EL (cell line): ENCODE data around the gene ABHD2.
A peak's percentile ranks its signal among the peaks of the same experiment; 100 is the strongest.
"Not testable (repeated sequence)": the region's sequence is repeated elsewhere in the genome, so short reads cannot be mapped to it uniquely, and the experiment has no call there.

Source experiments
- DNase-seq: peaks from one replicate; pipeline ENCODE4 v3.0.0-alpha.2; 2016

ABHD2 gene

DNA sequence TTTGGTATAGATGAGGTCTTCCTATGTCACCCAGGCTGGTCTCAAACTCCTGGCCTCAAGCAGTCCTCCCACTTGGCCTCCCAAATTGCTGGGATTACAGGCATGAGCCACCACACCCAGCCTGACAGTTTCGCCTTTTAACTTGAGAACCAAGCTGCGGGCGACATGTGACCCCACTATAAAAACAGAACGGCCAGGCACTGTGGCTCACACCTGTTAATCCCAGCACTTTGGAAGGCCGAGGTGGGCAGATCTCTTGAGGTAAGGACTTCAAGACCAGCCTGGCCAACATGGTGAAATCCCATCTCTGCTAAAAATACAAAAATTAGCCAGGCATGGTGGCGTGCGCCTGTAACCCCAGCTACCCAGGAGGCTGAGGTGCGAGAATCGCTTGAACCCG is 52.9 kb downstream of the ABHD2 start:
- DNase-seq = not testable (repeated sequence)

GRCh38 chr15:89141885-89142284 is 53.6 kb downstream of the ABHD2 start:
- peak; percentile 52 for DNase-seq

GRCh38 chr15:89142423-89142822 is 54.2 kb downstream of the ABHD2 start:
- DNase-seq = no peak

DNA sequence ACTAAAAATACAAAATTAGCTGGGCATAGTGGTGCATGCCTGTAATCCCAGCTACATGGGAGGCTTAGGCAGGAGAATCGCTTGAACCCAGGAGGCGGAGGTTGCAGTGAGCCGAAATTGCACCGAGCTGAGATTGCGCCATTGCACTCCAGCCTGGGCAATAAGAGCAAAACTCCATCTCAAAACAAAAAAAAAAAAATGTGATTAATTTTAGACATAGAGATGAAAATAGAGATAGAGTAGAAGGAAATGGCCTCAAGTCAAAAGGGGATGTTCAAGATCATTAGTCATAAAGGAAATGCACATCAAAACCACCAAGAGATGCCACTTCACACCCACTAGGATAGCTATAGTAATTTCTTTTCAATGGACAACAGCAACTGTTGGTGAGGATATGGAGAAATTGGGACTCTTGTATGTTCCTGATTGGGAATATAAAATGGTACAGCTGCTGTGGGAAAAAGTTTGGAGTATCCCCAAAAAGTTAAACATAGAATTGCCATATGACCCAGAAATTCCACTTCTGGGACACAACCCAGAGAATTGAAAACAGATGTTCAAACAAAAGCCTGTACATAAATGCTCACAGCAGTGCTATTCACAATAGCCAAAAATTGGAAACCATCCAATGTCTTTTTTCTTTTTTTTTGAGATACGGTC is 55.4 kb downstream of the ABHD2 start:
- DNase-seq = peak; percentile 88

DNA sequence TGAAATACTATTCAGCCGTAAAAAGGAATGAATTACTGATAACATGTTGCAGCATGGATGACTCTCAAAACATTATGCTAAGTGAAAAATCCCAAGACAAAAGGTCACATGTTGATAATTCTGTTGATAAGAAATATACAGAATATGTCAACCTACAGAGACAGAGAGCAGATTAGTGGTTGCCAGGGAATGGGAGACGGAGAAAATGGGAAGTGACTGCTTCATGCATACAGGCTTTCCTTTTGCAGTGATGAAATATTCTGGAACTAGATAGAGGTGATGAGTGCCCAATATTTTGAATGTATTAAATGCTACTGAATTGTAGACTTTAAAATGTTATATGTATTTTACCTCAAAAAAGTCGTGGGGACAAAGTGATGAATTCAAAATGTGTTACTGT is 56.2 kb downstream of the ABHD2 start:
- no peak for DNase-seq

GRCh38 chr15:89146366-89146765 is 58.1 kb downstream of the ABHD2 start:
- DNase-seq = no peak

GRCh38 chr15:89148126-89148525 is 59.9 kb downstream of the ABHD2 start:
- DNase-seq = no peak

GRCh38 chr15:89149501-89150101 is 61.3 kb downstream of the ABHD2 start:
- DNase-seq = no peak

GRCh38 chr15:89150287-89150686 is 62.0 kb downstream of the ABHD2 start:
- no peak for DNase-seq

DNA sequence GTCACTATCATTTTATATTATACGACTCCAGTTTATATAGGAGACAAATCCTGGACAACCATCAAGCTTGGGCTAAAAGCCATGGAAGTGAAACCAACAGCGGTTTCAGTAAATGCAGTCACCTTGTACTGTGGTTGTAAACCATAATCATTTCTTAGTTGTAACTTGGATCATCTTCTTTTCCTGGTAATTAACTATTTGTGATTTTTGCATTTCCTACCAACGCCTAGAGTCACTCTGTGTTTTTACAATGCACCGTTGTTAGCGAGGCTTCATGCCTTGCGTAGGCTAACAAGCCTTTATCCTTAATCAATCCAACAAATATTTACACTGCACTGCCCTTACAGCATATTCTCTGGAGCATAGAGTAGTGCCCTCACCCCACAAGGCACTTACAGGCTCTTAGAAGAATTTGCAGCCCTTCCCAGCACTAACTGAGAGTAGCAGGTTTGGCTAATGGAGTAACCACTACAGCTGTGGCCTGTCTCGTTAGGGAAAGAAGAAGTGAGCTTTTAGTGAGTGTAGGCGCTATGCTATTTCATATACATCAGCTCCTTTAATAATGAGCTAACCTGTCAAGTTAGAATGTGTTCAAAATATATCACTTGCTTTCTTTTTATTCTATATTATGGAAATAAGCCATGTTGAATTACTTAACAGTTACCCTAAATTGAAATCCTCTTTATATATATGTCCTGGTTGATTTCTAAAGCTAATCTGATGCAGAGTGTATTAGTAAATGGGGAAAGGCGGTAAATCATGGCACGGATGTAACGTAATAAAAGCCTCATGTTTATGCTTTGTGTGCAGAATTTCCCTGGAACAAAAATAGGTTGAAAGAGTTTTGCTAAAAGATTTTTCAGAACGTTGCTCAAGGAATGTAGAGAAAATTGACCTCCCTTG is 62.8 kb downstream of the ABHD2 start:
- DNase-seq = no peak

- no peak for DNase-seq
Measured at GRCh38 chr15:89155122-89155521, 66.9 kb downstream of the ABHD2 start.

DNA sequence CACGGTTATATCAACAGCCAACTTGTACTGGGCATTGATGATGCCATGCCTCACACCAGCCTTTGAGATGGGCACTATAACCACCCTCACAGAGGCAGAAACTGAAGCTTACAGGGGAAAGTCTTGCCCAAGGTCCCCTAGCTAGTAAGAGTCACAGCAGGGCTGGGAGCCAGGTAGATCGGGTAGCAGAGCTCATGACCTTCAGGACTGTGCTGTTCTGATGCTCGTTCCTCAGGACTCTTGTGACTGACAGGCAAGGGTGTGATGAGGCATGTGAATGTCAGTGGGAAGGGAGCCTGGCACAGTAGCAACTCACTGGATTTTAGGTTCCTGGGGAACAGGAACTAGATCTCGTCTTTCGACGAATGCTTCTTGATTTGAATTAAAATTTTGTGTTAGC is 67.4 kb downstream of the ABHD2 start:
- DNase-seq = no peak

- DNase-seq = no peak
Measured at GRCh38 chr15:89157061-89157460, 68.8 kb downstream of the ABHD2 start.

DNA sequence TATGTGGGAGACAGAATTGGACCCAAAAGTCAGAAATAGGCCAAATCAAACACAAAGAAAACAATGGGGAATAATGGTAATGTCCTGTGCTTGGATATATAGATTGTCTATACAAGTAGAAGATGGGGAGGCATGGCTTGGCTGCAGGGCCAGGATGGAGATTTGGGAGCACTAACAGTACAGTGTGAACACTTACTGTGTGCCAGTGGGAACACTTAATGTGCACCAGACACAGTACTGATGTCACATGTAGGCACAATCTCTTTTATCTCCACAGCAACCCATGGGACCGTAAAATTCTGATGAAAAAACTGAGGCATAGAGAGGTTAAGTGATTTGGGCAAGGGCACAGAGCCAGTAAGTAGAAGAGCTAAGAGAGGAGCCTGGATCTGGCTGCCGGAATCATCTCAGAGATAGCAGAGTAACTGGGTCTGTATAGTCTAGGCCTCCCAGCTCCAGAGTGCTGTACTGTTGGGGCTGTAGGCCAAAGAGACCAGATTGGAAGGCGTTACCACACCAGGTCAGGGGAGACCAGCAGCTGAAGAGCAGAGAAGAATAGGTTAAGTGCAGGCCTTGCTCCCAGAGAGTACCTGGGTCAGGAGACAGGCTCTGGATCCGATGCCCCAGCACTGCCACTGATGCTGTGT is 69.8 kb downstream of the ABHD2 start:
- DNase-seq = no peak

GRCh38 chr15:89161666-89162065 is 73.4 kb downstream of the ABHD2 start:
- no peak for DNase-seq

- no peak for DNase-seq
Measured at GRCh38 chr15:89163271-89164055, 75.2 kb downstream of the ABHD2 start.

DNA sequence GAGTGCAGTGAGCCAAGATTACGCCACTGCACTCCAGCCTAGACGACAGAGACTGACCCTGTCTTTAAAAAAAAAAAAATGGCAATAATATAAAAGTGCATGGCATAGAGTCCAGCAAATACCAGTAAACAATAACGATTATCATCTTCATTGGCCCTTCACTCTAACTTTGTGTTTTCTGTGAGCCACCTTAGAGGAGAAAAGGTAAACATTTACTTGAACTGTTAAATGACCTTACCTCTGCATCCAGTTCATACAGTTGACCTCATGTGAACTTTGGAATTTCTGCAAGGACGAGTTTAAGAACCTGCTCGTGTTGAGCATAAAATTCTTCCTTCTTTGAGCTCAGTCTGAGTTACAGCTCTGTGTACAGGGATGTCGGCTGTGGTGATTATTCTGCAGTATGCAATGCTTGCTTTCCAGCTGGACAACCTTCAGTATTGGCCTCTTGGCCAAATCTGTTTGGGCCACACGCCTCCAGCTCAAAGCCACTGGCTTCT is 76.5 kb downstream of the ABHD2 start:
- DNase-seq = no peak

DNA sequence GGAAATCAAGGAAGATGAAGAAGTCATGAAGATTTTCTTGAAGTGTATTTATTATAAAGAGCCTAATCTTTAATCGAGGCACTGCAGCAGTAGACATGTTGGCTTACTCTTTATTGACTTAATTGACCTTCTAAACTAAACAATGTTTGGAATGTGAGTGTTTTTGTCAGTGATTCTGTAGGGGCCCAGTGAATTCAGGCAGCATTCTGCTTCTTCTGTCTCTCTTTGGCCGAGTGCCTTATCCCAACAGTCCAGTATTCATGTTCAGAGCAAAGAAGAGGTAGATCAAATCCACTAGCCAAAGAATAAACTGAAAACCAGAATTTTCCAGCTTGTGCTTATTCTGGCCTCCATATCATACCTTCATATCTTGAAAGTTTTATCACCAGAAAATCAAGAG is 77.4 kb downstream of the ABHD2 start:
- DNase-seq = peak; percentile 15

DNA sequence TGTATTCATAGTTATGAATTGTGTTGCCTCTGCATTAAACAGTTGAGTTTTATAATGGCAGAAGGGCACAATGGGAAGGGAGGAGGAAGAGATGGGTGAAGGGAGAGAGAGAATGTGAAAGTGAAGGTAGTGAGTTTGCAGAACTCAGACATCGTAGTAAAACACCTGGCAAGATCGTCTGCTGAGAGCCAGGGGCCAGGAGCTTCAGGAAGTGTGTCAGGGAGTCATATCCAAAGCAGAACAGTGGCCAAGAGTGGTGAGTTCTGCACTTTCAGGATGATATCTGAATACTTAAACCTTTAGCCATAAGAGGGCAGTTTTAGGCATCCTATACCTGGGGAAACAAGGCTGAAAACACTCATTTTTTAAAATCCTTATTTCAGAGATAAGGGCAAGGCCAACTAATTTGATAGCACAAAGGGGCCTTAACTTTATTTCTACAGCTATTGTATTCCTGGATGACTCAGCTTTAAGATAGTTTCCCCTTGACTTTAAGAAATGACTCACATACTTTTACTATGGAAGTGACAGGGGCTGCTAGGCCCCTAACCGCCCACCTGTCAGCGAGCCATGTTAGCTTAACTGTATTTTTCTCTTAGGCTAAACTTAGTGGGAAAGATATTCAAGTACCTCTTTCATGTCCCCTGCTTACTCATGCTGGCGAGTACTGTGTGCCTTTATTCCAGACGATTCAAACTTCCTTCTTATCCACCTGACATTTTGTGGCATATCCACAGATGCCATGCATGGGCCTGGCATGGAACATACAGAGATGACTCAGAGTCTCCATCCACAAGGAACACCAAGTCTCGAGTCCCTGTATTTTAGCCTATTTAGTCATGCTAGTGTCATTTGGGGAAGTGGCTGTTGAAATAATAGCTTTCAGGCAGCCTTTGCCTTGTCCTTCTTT is 79.3 kb downstream of the ABHD2 start:
- peak; percentile 70 for DNase-seq

GRCh38 chr15:89168316-89168833 is 80.1 kb downstream of the ABHD2 start:
- no peak for DNase-seq

- no peak for DNase-seq
Measured at GRCh38 chr15:89170364-89170763, 82.1 kb downstream of the ABHD2 start.
